ENCODE results near the gene WDR33. TPM values are rescaled to one million over a fixed set of nuclear protein-coding genes. Genes with fewer than 3 reads are reported as not detected.

The WDR33 gene
- total and polyA plus RNA-seq, 2 of the 13 experiments (the other 11 are each of a cell fraction or from before 2014, with no cell fraction given): 54.9 to 78.2 TPM

- TF ChIP-seq KLF6 (CRISPR knock-in tag; IDR thresholded peaks at IDR 0.05): no peak
- no peak for TF ChIP-seq TEAD3 (CRISPR knock-in tag; optimal IDR thresholded peaks at IDR 0.05; ENCODE audit: borderline replicate concordance)
- TF ChIP-seq RBFOX2 (IDR thresholded peaks at IDR 0.05; ENCODE audit: low read depth, low read length): no peak
- TF ChIP-seq NFYC (CRISPR knock-in tag; IDR thresholded peaks at IDR 0.05): no peak
- no peak for TF ChIP-seq ZFP36L2 (CRISPR knock-in tag; IDR thresholded peaks at IDR 0.05)
- peak; percentile 70 for TF ChIP-seq TBX2 (CRISPR knock-in tag; IDR thresholded peaks at IDR 0.05; ENCODE audit: borderline replicate concordance)
- no peak for TF ChIP-seq MAFG (CRISPR knock-in tag; IDR thresholded peaks at IDR 0.05)
- TF ChIP-seq ZNF414 (CRISPR knock-in tag; IDR thresholded peaks at IDR 0.05): no peak
- peak; percentile 10; the same call in 1 of the 2 replicates for TF ChIP-seq ZNF446 (CRISPR knock-in tag; IDR thresholded peaks at IDR 0.05)
- no peak for TF ChIP-seq ZSCAN29 (CRISPR knock-in tag; conservative IDR thresholded peaks at IDR 0.05)
- TF ChIP-seq TOPORS (CRISPR knock-in tag; IDR thresholded peaks at IDR 0.05): no peak
- no peak for TF ChIP-seq ZNF326 (CRISPR knock-in tag; IDR thresholded peaks at IDR 0.05; ENCODE audit: borderline replicate concordance)
- TF ChIP-seq TCF12 (IDR thresholded peaks at IDR 0.05): no peak
- TF ChIP-seq TCF12 (CRISPR knock-in tag; IDR thresholded peaks at IDR 0.05): no peak
- TF ChIP-seq HNRNPK (IDR thresholded peaks at IDR 0.05; ENCODE audit: low read depth, low read length, poor library complexity, severe bottlenecking): no peak
- TF ChIP-seq ZNF354B (CRISPR knock-in tag; IDR thresholded peaks at IDR 0.05): no peak
- TF ChIP-seq ZBTB7B (CRISPR knock-in tag; IDR thresholded peaks at IDR 0.05): no peak; the same call in 1 of the 2 replicates
- no peak for TF ChIP-seq ATM (IDR thresholded peaks at IDR 0.05; ENCODE audit: borderline replicate concordance)
- TF ChIP-seq ZBTB3 (CRISPR knock-in tag; IDR thresholded peaks at IDR 0.05; ENCODE audit: borderline replicate concordance, low read depth): no peak
- no peak for TF ChIP-seq GFI1 (CRISPR knock-in tag; IDR thresholded peaks at IDR 0.05; ENCODE audit: borderline replicate concordance)
- no peak for TF ChIP-seq ZNF20 (CRISPR knock-in tag; IDR thresholded peaks at IDR 0.05)
- no peak for TF ChIP-seq KIAA2018 (CRISPR knock-in tag; IDR thresholded peaks at IDR 0.05; ENCODE audit: borderline replicate concordance)
Observed at GRCh38 chr2:127811397-127812321, 688 bp upstream of the WDR33 start (continued).
